Gastroesophageal sphincter (tissue), 4 donors: Measurements from ENCODE around the gene RRP1B. TPM values are rescaled to one million over a fixed set of nuclear protein-coding genes. Genes with fewer than 3 reads are reported as not detected.

Source experiments
- ATAC-seq: fragments of 150-250 bp; one replicate; pipeline ENCODE4 v1.9.1; 2016; ENCODE audit warnings: mild to moderate bottlenecking, moderate library complexity
- H3K27ac ChIP-seq, 4 donors: fragments of 200-600 bp; sonication (generic) in 3 of 4; 1 replicate in 3 of 4; 2 replicates in 1 of 4; pipeline ENCODE4 v1.5.1; 2016 to 2019
- H3K27me3 ChIP-seq: fragments of 200-600 bp; sonication (generic); one replicate; pipeline ENCODE4 v1.5.1; 2019
- H3K36me3 ChIP-seq, 2 donors: fragments of 200-600 bp; sonication (generic); one replicate each; pipeline ENCODE4 v1.5.1; 2019; ENCODE audit warnings: control low read depth in 1 of 2
- H3K4me1 ChIP-seq, 3 donors: fragments of 200-600 bp; sonication (generic); 1 replicate in 2 of 3; 2 replicates in 1 of 3; pipeline ENCODE4 v1.5.1; 2016 to 2019; ENCODE audit warnings: control low read depth in 2 of 3
- H3K4me3 ChIP-seq, 2 donors: fragments of 200-600 bp; sonication (generic); one replicate each; pipeline ENCODE4 v1.5.1; 2019; ENCODE audit warnings: mild to moderate bottlenecking in 1 of 2, moderate library complexity in 1 of 2
- H3K9me3 ChIP-seq, 3 donors: fragments of 200-600 bp; sonication (generic); one replicate each; pipeline ENCODE4 v1.5.1; 2017 to 2019; ENCODE audit warnings: control low read depth in 2 of 3
- EP300 ChIP-seq: sonication (generic); formaldehyde crosslinking; IDR thresholded peaks from one replicate; pipeline ENCODE4 v1.6.1; 2017; ENCODE audit warnings: antibody characterized with exemption, mild to moderate bottlenecking
- POLR2A ChIP-seq, 2 donors: fragments of 450-650 bp; IDR thresholded peaks; one replicate each; pipeline ENCODE4 v1.6.1; 2017; ENCODE audit warnings: antibody characterized with exemption in 2 of 2, mild to moderate bottlenecking in 2 of 2, moderate library complexity in 1 of 2
- POLR2AphosphoS5 ChIP-seq: sonication (generic); formaldehyde crosslinking; IDR thresholded peaks from one replicate; pipeline ENCODE4 v1.6.1; 2017; ENCODE audit warnings: antibody characterized with exemption
- WGBS, 2 donors: methylation state at CpG; one replicate each; pipeline ENCODE4 v1.1.5; 2018; ENCODE audit warnings: low coverage in 1 of 2; 5-methylcytosine and 5-hydroxymethylcytosine counted together
- total RNA-seq, 4 donors: library from RNA; depleted of rRNA; stranded (reverse); fragments of >200 nt; gene quantifications; one replicate each; pipeline ENCODE4 v1.1.0, GENCODE V29; 2016
- TF ChIP-seq, protein P1 (sequence below), 4 experiments: fragments of 200-600 bp in 2 of 4; fragments of 450-650 bp in 2 of 4; sonication (generic) in 1 of 4; IDR thresholded peaks; one replicate each; pipeline ENCODE4 v1.5.1; 2017 to 2019; ENCODE audit warnings: antibody characterized with exemption in 4 of 4, mild to moderate bottlenecking in 2 of 4, moderate library complexity in 2 of 4

The RRP1B gene, protein sequence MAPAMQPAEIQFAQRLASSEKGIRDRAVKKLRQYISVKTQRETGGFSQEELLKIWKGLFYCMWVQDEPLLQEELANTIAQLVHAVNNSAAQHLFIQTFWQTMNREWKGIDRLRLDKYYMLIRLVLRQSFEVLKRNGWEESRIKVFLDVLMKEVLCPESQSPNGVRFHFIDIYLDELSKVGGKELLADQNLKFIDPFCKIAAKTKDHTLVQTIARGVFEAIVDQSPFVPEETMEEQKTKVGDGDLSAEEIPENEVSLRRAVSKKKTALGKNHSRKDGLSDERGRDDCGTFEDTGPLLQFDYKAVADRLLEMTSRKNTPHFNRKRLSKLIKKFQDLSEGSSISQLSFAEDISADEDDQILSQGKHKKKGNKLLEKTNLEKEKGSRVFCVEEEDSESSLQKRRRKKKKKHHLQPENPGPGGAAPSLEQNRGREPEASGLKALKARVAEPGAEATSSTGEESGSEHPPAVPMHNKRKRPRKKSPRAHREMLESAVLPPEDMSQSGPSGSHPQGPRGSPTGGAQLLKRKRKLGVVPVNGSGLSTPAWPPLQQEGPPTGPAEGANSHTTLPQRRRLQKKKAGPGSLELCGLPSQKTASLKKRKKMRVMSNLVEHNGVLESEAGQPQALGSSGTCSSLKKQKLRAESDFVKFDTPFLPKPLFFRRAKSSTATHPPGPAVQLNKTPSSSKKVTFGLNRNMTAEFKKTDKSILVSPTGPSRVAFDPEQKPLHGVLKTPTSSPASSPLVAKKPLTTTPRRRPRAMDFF
- total RNA-seq = 10 to 100 TPM; 17.8 to 23.7 (median 21.2) TPM

GRCh38 chr21:43659136-43660000, at the start of gene RRP1B, which contains the start of gene HSF2BP:
TSS of gene RRP1B (plus strand) at chr21:43659560. CDS start at chr21:43659665, 105 bp downstream.
TSS of gene HSF2BP (minus strand) at chr21:43659488. CDS start at chr21:43658096, 1,392 bp downstream.
- H3K27ac ChIP-seq = peak within 1 kb of the TSS; percentile 84 to 93 (median 90)
- 40% methylated on average over 11 of the region's 92 CpGs; no CpG with 5 or more reads in 1 of the 2 donors for WGBS, 2 donors
- H3K4me1 ChIP-seq = peaks cover 0 to 34% (median 5%) of the 10 kb centered on the region in 3 donors
- peak within 1 kb of the TSS; percentile 99 for H3K4me3 ChIP-seq
- peaks cover 0 to 29% of the 10 kb centered on the region in 2 donors for H3K36me3 ChIP-seq
- no peaks in the 10 kb centered on the region for H3K9me3 ChIP-seq
- TF ChIP-seq, protein P1, sequence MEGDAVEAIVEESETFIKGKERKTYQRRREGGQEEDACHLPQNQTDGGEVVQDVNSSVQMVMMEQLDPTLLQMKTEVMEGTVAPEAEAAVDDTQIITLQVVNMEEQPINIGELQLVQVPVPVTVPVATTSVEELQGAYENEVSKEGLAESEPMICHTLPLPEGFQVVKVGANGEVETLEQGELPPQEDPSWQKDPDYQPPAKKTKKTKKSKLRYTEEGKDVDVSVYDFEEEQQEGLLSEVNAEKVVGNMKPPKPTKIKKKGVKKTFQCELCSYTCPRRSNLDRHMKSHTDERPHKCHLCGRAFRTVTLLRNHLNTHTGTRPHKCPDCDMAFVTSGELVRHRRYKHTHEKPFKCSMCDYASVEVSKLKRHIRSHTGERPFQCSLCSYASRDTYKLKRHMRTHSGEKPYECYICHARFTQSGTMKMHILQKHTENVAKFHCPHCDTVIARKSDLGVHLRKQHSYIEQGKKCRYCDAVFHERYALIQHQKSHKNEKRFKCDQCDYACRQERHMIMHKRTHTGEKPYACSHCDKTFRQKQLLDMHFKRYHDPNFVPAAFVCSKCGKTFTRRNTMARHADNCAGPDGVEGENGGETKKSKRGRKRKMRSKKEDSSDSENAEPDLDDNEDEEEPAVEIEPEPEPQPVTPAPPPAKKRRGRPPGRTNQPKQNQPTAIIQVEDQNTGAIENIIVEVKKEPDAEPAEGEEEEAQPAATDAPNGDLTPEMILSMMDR (IDR thresholded peaks at IDR 0.05) = peak in 3 of 4 experiments; percentile 16 to 25 (median 21)
- TF ChIP-seq EP300 = no peak
- TF ChIP-seq POLR2A (IDR thresholded peaks at IDR 0.05) = peak; percentile 89 to 92
- peak; percentile 63 for TF ChIP-seq POLR2AphosphoS5
- H3K27me3 ChIP-seq = no peaks in the 10 kb centered on the region
- peak; percentile 97 for ATAC-seq

DNA sequence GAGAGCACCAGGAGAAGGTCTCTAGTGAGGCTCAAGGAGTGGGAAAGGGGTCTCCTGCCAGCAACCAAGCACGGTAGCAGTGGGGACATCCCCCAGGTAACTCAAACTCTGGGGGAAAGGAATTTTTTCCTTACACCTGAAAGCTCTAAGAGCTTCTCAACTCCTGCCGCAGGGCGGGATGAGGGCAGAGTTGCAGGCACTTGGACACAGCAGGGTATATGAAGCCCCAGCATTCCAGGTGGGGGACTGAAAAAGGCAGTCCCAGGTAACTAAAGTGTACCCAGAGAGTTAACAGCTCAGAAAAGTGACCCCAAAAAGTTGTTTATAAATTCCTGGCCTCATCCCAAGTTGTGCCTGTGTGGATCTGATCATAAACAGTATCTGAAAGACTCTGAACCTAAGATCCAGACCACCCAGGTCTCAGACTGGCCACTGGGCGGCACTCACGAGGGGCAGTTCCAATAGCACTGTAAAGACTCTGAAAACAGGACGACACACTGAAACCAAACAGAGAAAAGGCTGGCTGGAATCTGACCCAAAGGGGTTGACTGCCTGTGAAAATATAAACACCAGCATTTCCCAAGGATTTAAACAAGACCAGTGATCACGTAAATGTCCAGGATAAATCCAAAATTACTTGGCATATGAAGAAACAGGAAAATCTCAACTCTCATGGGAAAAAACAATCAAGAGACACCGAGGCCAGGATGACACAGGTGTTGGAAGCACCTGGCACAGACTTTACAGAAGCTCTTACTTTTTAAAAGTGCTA, 47.6 kb upstream of the RRP1B start:
- ATAC-seq = peak; percentile 88

DNA sequence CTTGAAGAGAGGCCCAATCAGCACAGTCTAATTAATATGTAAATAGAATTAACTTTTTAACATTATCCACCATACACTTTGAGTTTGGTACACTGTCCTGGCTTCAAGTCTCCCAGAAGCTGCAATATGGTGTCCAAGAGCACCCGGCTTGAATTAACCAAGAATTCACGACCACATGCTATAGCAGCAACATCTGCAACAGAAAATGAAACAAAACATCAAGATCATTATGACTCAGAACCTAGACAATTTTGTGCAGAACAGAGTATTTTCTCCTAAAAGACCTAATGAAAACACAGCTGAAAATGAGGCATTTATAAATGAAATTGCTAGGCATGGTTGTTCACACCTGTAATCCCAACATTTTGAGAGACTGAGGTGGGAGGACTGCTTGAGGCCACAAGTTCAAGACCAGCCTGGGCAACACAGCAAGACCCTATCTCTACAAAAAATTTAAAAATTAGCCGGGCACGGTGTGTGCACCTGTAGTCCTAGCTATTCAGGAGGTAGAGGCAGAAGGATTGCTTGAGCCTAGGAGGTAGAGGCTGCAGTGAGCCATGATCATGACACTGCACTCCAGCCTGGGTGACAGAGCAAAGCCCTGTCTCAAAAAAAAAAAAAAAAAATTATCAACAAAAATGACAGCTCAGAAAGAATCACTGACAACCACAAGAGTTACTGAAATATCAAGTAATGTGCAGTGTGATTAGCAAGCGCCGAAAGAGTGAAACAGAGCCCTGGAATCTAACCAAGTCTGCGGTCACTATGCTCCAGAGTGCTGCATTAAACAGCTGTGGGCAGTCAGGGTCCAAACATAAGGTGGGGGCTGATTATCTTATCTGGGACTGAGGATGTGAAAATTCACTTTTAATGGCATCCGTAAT, 45.4 kb upstream of the RRP1B start:
- Histone ChIP-seq H3K9me3 (no peaks in the 10 kb centered on the region), H3K4me3 (no peak overlapping the region), H3K4me1 (peaks cover 0 to 22% (median 7%) of the 10 kb centered on the region in 3 donors), H3K27ac (no peak overlapping the region), H3K27me3 (no peaks in the 10 kb centered on the region), H3K36me3 (no peaks in the 10 kb centered on the region)
- 80 to 82% methylated on average over 7 to 8 of the region's 8 CpGs for WGBS, 2 donors
- no peak for ATAC-seq
- no peak for TF ChIP-seq EP300
- TF ChIP-seq, protein P1 (IDR thresholded peaks at IDR 0.05) = no peak
- TF ChIP-seq POLR2AphosphoS5 = no peak
- TF ChIP-seq POLR2A (IDR thresholded peaks at IDR 0.05) = no peak

More for the DNA sequence above, 47.6 kb upstream of the RRP1B start:
- 34 to 46% methylated on average over 6 to 7 of the region's 8 CpGs for WGBS, 2 donors
- H3K27ac ChIP-seq = peak overlapping the region in 1 of 4 donors; percentile 54
- no peak overlapping the region for H3K4me3 ChIP-seq
- H3K36me3 ChIP-seq = no peaks in the 10 kb centered on the region
- no peaks in the 10 kb centered on the region for H3K9me3 ChIP-seq
- H3K27me3 ChIP-seq = no peaks in the 10 kb centered on the region
- TF ChIP-seq, protein P1 (IDR thresholded peaks at IDR 0.05) = peak; percentile 61 to 77 (median 68)
- no peak for TF ChIP-seq EP300
- H3K4me1 ChIP-seq = peaks cover 0 to 22% (median 7%) of the 10 kb centered on the region in 3 donors
